NCI-H82 (cell line): Measurements from ENCODE around the gene EBLN2.

Source experiments
- DNase-seq: peaks from one replicate; lab custom pipeline; 2025; lab: John Stamatoyannopoulos, UW

EBLN2 gene

DNA sequence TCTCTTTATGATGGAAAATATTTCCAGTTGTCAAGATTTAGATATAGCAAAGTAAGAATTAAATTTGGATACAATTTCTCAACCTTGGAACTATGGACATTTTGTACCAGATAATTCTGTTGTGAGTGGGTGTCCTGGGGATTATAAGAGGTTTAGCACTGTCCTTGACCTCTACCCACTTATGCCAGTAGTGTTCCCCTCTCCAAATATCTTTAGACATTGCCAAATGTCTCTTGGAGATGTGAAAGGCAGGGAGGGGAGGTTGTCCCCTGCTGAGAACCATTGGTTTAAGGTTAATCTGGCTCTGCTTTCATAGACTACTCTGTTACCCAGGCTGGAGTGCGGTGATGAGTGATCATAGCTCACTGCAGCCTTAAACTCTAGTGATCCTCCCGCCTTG, at the start of gene EBLN2:
TSS of gene EBLN2 (plus strand) at position 244 of the 400 bp plus-strand sequence. CDS start 423 bp downstream, outside the sequence.
- DNase-seq: no peak

DNA sequence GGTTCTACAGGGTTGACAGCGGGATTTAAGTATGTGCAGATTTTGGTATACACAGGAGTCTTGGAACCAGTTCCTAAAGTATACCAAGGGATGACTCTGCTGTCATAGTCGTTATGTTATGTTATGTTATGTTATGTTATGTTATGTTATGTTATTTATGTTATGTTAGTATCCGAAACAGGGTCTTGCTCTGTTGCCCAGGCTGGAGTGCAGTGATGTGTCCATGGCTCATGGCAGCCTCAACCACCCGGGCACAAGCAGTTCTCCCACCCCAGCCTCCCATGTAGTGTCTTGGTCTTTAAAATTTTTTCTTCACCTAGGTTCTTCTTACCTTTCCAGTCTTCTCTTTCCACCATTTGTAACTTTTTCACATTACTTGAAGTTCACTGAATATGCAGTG, 43.2 kb upstream of the EBLN2 start:
- no peak for DNase-seq

DNA sequence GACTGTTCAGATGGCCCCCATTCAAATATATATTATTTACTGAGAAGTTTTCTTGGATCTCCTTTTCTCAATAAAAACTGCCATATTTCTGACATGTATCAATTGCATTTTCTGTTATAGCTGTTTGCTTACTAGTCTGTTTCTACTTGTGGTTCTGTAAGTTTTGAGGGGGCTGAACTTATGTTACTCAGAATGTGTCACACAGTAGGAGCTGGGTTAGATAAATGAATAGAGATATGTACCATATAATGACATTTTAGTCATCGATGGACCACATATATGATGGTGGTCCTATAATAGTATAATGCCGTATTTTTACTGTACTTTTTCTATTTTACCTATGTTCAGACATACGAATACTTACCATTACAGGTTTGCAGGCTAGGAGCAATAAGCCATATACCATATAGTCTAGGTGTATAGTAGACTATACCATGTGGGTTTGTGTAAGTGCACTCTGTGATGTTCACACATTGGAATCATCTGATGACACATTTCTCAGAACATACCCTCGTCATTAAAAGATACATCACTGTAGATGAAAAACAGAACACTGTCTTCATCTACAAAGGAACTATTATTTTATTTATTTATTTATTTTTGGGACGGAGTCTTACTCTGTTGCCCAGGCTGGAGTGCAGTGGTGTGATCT, 42.5 kb upstream of the EBLN2 start:
- no peak for DNase-seq

DNA sequence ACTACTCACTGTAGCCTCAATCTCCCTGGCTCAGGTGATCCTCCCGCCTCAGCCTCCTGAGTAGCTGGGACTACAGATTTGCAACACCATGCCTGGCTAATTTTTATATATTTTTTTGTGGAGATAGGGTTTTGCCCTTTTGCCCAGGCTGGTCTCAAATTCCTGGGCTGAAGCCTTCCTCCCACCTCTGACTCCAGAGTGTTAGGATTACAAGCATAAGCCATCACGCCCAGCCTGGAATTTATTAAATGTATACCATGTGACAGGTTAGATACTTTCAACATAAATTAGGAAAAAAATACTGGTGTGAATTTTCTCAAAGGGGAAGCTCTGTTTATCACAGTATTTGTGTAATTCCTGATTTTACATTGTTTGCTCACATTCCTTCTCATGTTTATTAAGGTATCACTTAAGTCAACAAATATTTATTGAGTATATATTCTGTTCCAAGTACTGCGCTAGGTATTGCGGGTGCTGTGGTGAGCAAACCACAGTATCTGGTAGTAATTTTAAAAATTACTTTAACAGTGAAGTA, 40.1 kb upstream of the EBLN2 start:
- no peak for DNase-seq

DNA sequence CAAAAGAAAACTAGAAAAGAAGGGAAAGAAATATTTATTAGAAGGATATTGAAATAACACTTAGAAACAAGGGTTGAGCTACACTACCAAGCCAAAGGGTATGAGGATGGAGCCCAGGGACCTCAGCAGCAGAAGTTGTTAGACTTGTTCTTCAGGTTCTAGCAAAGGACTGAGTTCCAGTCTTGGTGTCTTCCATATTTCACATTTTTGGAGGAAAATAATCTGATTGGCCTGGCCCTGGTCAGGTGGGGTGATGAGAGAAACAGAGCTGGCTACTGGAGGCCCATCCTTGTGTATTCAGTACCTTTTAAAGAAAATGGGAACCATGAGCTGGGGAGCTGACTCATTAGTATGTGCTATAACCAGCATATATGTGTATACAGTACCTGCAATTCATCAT, 36.6 kb upstream of the EBLN2 start:
- DNase-seq: no peak

DNA sequence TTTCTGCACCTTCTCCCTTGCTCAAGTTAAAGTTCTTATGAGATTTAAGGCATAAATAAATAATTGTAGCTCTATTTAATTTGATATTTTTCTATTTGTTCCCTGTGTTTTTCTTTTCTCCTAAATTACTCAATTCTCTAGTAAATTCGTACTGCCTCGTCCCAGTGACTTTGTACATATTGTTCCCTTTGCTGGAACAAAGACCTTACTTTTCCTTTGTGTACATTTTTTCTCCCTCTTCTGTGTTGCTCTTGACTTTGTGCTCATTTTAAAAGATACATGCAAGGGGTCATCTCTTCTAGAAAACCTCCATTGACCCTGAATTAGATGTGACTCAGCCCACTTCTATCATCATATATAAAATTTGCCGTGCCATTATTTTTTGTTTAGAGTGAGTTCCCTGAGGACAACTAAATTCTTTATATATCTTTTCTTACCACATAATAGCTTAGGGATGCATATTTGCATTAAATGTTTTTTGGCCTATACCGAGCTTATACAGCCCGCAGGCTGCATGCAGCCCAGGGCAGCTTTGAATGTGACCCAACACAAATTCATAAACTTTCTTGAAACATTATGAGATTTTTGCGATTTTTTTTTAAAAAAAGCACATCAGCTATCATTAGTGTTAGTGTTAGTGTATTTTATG, 35.2 kb upstream of the EBLN2 start:
- no peak for DNase-seq

DNA sequence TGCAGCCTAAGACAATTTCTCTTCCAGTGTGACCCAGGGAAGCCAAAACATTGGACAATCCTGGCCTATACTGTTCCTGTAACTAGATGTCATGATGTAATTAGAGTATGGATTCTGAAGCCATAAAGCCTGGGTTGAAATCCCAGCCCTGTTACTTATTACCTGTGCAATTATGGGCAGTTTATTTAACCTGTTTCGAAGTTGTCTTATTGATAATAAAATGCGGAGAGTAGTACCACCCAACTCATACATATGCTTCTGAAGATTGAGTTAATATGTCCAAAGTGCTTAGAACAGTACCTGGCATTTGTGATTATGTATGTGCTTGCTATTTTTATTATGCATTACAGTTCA, 34.7 kb upstream of the EBLN2 start:
- no peak for DNase-seq

DNA sequence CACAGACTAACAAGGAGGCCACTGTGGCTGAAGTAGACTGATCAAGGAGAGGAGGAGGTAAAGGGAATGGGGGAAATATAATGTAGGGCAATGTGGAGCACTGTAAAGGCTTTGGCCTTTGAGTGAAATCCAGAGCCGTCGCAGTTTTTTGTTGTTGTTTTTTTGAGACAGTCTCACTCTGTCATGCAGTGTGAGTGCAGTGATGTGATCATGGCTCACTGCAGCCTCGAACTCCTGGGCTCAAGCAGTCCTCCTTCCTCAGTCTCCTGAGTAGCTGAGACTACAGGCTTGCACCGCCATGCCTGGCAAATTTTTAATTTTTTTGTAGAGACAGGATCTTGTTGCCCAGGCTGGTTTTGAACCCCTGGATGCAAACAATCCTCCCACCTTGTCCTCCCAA, 32.7 kb upstream of the EBLN2 start:
- DNase-seq: no peak

DNA sequence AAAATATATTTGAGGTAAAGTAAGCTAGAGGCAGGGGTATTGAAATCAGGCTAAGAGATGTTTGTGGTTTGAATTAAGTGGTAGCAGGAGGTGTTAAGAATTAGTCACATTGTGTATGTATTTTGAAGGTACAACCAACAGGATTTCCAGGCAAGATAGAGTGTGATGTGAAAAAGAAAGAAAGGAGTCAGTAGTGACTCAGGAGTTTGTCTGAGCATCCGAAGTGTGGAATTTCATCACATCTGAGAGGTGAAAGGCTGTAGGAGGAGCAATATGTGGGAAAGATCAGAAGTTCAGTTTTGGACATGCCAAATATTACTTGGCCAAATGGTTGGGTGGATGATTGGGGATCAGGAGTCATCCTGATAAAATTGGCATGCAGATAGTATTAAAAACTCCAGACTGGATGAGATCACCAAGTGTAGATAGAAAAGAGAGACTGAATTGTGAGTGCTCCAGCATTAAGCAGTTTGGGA, 32.1 kb upstream of the EBLN2 start:
- no peak for DNase-seq

DNA sequence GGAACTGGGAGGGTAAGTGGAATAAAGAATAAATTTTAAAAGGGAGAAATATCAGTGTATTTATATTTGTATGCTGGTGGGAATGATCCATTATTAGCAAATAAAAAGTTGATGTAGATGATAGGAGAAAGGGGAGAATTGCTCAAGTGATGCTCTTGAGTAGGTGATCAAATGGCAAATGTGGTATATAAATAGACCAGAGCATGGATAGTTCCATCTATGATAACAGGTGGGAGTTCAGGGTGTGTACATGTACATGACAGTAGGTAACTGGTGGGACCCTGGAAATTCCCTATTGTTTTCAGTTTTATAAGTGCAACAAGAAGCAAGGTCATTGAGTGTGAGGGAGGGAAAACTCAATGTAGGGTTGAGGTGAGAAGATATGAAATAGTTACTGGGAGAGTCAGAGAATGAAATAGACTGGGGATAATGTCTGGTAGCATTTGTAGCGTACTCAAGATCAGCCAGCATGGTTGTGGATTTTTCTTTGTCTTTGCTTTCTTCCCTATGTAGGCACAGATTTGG, 31.3 kb upstream of the EBLN2 start:
- DNase-seq: no peak

DNA sequence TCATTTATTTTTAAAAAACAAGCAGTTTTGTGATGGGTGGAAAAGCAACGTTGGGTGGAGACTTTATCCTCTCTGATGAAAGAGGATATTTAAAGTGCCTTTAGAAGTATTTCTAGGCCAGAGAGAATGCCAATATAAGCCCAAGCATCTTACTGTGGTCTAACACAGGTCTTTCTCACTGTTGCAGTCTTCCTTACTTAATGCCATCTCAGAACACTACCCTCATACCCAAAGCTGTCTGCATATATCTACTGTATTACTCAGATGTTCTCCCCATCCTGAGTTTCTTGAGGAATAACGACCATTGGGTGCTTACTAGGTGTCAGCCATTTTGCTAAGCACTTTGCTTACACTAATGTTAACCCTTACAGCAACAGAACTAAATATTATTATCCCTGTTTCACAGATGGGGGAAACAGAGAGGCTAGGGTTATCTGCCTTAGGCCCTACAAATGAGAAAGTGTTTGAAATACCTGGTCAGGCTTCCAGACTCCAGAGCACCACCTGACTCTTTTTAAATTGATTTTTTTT, 29.8 kb upstream of the EBLN2 start:
- DNase-seq: no peak

DNA sequence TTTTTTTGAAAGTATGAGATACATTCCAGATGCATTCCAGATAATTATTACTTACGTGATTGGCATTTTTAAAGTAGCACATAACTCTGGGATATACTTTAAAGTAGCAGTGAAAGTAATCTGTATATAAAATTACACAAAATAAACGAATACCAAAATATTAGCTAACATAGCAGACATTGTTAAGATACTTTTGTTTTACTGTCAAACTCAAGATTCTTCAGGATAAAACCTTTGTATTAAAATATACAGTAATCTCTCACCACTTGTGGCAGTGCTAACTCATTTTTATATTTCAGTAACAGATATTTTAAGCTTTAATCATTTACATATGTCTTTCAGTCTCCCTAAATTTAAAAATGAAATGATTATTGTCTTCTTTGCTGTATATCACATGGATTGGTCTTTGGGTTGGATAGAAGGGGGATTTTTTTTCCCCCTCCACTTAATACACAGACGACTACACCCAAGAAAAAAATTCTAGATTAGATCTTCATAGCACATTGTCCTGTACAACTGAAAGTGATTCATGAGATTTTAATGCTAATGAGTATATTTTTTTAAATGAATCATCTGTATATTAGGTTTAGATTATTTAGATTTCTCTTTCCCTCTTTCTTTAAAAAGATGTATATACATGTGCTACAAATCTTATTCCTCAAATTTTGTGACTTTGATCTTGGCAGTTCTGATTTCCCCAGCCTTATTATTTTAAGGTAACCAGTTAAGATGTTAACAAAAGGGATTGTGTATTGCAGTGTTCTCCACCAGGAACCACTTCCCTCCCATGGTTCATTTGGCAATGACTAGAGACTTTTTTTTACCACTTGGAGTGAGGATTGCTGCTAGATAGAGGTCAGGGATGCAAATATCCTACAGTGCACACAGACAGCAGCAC, 24.5 kb upstream of the EBLN2 start:
- no peak for DNase-seq

DNA sequence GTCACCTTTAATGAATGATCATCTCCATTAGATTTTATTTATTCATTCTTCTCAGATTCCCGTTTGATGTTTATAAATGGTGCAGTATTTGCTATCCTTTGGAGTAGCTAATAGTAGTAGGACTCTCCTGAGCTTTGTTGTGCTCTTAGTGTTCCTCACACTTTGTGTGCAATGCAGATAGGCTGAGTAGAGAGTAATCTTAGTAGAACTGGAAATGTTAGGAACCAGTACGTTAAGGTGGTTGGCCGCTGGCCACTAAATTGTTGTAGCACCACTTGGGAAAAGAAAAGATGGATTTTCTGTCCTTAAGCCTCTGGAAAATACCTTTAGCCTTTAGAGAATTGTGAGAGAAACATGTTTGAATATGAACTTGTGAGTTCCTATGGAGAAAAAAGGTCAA, 19.9 kb upstream of the EBLN2 start:
- DNase-seq: no peak

DNA sequence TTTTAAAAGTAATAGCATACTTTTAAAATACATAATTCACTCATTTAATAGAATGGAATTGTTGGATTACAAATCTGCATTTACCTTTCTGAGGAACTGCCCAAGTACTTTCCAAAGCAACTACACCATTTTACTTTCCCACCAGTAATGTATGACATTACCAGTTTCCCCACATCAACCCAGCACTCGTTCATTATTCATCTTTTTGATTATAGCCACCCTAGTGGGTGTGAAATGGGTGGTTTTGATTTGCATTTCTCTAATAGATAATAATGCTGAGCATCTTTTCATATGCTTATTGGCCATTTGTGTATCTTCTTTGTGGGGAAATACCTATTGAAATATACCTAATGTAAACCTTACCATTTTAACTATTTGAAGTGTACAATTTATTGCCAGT, 18.0 kb upstream of the EBLN2 start:
- DNase-seq: no peak

DNA sequence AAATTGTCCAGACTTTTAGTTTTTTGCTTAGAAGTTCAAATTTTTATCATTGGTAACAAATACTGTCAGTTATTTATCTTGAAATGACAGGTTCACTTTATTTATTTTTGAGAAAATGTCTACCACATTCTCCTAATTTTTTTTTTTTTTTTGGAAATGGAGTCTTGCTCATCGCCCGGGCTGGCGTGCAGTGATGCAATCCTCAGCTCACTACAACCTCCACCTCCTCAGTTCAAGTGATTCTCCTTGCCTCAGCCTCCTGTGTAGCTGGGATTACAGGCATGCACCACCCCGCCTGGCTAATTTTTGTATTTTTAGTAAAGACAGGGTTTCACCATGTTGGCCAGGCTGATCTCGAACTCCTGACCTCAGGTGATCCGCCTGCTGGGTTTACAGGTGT, 16.1 kb upstream of the EBLN2 start:
- DNase-seq: no peak

DNA sequence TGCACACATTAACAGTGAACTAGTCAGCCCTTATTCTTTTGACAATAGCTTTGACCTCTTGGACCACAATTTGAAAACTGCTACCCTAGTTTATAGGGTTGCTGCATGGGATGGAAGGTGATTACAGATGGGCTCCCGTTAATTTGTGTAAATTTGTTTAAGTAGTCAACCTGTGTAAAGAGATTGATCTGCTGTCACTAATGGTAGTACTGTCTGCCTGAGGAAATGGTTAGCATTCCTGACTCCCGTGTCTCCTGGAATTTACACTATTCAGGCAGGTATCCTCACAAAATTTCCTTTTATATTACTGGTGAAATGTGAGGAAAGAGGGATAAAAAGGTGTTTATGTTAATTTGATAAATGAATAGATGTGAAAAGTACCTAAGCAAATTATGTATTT, 15.3 kb upstream of the EBLN2 start:
- no peak for DNase-seq

DNA sequence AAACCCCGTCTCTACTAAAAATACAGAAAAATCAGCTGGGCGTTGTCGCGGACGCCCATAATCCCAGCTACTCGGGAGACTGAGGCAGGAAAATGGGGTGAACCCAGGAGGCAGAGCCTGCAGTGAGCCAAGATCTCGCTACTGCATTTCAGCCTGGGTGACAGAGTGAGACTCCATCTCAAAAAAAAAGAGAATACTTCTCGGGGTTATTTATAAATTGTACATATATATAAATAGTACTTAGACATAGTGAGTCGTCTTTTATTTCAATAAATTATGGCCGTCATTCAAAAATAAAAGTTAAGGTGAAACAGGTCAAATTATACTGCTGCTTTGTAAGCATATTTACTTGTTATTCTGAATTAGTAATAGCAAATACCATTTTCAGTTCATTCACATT, 12.1 kb upstream of the EBLN2 start:
- DNase-seq: no peak

DNA sequence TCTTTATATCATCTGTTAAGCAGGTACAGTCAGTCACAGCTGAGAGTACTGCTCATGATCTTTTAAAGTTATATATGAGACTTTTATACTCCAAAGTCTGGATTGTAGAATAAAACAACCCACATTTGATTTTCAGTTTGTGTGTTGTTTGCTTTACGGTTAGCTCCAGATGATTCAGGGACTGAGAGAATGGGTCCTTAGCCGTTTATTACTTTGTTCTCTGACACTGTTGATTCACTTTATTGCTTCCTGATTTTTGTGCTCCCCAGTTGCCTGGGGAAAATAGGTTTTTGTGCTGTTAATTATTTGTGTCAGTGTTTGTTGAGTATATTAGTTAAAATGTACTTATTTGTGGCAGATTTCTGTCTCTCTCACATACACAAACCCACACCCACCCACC, 8.6 kb upstream of the EBLN2 start:
- no peak for DNase-seq

DNA sequence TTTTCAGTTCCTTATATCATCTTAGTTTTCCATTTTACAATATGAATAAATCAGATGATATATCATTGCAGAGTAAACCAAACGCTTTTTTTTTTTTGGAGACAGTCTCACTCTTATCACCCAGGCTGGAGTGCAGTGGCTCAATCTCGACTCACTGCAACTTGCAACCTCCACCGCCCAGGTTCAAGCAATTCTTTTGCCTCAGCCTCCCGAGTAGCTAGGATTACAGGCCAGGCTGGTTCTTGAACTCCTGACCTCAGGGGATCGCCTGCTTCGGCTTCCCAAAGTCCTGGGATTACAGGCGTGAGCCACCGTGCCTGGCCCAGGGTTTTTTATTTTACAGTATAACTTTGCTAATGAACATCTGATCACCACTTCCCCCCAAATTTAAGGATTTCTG, 5.9 kb upstream of the EBLN2 start:
- DNase-seq: no peak

DNA sequence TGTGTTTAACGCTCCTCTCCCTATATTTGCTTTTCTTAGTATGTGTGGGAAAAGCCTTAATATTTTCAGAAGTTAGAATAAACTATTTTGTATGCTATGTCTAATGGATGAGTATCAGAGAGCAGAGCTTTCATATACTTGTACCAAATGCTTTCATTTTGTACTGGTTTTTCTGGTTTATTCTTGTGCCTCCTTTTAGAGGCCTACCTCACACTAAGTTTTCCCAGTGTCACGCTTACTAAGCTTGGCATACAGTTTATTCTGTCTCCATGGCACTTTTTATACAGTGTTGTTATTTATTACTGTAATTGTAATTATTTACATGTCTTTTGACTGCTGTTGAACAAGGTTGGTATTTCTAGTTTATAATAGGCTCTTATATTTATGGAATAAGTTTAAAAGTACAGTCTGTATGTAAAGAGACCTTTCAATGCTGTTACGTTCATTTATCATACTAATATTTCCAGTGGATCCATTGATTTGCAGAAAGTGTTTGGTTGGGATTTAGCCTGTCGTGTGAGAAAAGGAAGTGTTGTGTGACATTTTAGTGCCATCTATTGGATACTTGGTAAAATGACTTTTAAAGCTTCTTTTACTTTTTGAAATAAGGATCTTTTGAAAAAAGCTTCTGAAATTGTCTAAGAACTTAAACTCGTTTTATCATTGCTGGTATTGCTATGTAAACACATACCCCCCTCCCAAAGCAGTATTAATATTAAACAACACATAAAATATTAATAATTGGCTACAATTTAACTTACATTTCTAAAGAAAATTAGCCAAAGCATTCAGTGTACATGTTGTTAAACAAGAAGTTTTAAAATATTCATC, 5.2 kb upstream of the EBLN2 start:
- peak; percentile 19 for DNase-seq

DNA sequence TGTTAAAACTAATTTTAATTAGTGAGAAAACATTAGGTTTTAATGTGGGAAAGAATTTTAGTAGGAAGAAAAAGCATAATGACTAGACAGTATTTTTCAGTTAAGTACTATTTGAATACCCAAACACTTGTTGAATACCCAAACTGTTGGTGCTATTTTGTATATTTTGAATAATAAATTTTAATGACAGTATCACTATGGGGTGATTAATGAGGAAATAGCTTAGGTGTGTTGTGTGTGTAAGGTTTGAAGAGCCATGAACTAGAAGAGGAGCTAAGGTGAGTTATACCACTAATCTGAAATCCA, 4.7 kb upstream of the EBLN2 start:
- no peak for DNase-seq

DNA sequence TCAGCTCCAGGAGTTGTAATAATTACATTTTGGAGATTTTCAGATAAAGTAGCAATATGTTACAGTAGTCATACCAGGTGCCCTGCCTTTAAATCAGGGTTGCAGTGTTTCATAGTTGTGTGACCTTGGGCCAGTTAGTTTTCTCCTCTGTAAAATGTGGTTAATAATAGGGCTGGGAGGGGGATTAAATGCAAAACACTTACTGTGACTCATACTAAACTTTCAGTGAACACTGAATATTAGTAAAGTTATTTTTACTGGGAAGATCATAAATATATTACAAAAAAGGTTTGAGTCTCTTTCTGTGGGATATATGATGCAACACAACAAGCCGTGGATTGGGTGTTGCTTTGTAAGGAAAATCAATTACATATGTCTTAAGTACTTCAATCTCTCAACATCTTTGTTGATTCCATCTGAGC, 1.1 kb upstream of the EBLN2 start:
- no peak for DNase-seq
